Measurements from ENCODE around the gene ARF5.

GRCh38 chr7:127586346-127586745 is 1.9 kb upstream of the ARF5 start:
- TF ChIP-seq GATA3 (IDR thresholded peaks at IDR 0.05; ENCODE audit: low read depth, low read length) (no peak), GATA2 (IDR thresholded peaks at IDR 0.05; ENCODE audit: low read depth, low read length) (no peak)

All from SH-SY5Y (cell line).